NCI-H1105 (cell line): ENCODE measurements around the gene CORO2A.

Experiments used
- DNase-seq: peaks from one replicate; lab custom pipeline; 2025; lab: John Stamatoyannopoulos, UW

Gene CORO2A, protein sequence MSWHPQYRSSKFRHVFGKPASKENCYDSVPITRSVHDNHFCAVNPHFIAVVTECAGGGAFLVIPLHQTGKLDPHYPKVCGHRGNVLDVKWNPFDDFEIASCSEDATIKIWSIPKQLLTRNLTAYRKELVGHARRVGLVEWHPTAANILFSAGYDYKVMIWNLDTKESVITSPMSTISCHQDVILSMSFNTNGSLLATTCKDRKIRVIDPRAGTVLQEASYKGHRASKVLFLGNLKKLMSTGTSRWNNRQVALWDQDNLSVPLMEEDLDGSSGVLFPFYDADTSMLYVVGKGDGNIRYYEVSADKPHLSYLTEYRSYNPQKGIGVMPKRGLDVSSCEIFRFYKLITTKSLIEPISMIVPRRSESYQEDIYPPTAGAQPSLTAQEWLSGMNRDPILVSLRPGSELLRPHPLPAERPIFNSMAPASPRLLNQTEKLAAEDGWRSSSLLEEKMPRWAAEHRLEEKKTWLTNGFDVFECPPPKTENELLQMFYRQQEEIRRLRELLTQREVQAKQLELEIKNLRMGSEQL

DNA sequence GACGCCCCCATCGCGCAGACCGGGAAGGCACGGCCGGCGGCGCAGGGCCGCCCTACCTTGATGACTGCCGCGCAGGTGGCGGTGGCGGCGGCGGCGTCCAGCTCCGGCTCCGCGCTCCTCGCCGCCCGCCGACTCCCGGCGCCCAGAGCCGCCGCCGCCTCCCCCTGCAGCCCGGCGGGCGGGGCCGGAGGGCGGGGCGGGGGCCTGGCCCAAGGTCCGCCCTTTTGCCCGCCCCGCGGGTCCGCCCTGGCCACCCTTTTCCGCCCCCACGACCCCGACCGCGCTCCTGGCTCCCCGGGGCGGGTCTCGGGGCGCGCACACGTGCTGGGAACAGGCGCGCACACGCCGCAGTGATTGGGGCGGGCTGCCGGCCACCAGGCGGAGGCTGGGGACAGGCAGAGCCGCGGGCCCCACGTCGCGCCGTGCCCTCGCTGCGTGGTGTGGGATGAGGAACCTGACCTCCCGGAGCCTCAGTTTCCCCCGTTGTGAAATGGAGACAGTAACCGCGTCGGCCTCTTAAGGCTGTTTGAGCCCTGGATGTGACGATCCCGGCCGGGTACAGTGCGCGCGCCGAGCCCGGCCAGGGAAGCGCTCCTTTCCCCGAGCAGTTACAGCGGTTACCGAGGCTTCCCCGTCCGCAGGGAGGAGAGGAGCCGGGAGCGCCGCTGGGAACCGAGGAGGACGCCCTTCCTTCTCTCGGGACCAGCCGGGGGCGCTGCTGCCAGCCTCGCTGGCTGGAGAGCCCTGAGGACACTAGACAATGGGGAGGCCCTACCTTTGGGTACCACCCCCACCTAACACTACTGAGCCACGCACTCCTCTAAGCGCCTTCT lies at the start of gene CORO2A:
CORO2A (minus strand) TSS at position 135 of the 833 bp plus-strand sequence. CDS start 34,977 bp downstream, outside the sequence.
- DNase-seq = peak; percentile 84

DNA sequence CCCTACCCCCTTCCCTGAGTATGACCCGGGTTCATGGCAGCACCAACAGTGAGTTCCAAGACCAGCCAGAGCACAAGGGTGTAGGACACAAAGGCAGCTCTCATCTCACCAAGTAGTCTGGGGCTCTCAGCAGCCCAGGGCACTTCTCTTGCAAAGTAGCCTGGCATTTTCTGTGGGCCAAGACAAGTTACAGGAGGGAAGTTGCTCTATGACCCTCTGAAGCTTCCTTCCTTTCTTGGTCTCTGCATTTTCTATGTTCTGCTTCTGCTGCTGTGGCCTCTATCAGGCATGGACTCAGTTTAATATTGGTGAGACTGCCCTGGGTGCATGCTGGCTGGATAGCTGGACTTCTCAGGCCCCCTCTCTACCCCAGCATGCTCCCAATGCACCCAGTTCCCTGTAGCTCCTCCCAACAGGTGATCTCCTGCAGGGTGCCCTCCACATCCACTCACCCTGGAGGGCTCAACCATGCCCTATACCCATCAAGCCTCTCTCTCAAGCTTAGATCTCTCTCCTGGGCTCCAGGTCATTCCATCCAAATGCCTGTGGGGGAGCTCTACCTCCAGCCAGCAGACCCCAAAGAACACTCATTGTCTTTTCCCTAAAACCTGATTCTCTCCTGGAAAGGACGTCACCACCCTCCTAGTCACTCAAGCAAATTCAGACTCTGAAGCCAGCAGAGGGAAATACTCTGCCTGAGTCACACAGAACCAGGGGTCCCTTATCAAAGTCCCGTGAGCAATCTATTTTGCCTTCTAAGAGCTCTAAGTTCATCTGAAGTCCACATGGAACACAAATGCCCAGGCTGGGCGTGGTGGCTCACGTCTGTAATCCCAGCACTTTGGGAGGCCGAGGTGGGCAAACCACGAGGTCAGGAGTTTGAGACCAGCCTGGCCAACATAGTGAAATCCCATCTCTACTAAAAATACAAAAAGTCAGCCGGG lies 49.2 kb upstream of the CORO2A start:
- DNase-seq = no peak

DNA sequence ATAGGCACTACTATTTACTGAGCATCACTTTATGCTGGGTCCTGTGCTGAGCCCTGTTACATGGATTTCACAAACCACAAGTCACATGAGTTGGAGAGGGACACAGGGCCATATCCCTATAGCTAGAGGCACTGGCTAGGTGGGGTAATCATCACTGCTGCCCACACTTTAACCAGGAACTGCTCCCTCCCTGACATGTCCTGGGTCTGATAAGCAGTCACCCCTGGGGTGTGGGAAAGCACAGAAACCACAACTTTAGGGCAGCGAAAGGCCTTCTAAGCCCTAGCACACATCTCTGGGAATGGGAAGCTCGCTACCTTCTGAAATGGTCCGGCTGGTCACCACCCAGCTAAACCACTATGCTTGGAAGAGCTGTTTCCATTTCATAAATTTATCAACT lies 48.0 kb upstream of the CORO2A start:
- DNase-seq = no peak

DNA sequence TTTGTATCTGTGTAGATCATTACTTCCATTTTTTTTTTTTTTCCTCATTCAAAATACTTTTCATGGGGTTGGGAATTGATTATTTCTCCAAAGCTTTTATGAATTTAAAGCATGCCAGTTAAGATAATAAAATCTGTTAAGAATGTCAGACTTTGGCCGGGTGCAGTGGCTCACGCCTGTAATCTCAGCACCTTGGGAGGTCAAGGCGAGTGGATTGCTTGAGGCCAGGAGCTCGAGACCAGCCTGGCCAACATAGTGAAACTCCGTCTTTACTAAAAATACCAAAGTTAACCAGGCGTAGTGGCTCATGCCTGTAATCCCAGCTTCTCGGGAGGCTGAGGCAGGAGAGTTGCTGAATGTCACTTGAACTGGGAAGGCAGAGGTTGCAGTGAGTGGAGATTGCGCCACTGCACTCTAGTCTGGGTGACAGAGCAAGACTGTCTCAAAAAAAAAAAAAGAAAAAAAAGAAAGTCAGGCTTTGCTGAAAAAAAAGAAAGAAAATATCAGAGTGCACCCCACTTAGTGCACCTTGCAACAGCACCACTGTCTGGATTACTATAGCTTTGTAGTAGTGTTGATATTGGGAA lies 44.6 kb upstream of the CORO2A start:
- no peak for DNase-seq

DNA sequence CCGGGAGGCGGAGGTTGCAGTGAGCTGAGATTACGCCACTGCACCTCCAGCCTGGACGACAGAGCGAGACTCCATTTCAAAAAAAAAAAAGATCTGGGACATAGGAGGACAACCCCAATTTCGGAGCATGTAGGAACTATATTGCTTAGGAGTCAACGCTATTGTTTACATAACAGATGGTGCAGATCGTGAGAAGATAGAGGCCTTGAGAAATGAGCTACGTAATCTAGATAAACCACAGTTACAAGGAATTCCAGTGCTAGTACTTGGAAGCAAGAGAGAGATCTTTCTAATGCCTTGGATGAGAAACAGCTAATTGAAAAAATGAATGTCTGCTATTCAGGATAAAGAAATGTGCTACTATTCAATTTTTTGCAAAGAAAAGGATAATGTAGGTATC lies 42.7 kb upstream of the CORO2A start:
- no peak for DNase-seq

DNA sequence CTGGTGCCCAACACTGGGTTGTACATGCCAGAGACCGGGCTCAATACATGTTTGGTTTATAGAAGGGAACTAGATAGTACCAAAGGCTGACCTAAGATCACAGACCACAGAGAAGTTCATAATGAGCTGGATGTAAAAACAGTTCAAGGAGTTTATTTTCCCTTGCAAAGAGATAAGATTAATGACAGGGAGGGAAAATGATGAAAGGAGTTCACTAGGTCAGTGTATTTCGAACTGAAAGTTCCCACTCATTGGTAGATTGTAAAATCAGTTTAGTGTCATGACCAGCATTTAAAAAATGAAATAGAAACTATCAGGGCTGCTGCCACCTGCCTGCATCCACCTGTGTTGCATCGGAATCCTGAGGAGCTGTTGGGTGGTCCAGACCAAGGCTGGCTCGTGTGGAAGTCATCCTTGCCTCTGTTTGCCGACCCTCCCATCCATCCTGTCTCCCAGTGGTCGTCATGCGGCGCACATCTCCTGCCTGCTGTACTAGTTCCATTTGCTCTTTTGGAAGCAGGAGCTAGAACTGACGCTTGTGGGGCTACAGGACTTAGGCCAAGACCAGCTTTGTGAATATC lies 41.9 kb upstream of the CORO2A start:
- DNase-seq = no peak

DNA sequence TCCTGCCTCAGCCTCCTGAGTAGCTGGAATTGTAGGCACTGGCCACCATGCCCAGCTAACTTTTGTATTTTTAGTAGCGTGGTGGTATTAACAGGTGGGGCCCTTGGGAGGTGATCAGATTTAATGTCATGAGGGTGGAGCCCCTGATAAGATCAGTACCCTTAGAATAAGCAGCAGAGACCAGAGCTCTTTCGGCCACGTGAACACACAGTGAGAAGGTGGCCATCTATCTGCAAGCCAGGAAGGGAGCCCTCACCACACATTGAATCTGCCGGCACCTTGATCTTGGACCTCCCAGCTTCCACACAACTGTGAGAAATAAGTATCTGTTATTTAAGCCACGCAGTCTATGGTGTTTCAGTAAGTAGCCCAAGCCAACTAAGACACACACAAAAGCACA lies 40.5 kb upstream of the CORO2A start:
- DNase-seq = no peak

DNA sequence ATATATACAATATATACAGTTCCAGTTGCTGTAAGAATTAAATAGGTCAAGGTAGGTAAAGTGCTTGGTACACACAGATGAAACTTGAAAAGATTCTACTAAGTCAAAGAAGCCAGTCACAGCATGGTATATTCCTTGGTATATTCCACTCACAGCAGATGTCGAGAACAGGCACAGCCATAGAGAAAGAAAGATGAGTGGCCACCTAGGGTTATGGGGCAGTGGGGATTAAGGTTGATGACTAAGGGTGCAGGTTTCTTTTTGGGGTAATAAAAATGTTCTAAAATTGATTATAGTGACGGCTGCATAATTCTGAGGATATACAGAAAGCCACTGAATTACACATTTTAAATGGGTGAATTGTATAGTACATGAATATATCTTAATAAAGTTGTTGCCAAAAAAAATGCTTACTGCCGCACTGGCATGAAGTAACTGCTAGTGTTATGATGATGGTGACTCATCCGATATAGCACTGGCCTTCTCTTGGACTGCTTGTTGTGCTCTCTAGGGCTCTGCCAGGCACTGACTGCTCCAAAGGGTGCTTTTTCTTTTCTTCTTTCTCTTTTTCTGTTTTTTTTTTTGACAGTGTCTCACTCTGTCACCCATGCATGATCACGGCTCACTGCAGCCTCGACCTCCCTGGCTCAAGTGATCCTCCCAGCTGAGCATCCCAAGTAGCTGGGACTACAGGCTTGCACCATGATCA lies 39.5 kb upstream of the CORO2A start:
- no peak for DNase-seq

DNA sequence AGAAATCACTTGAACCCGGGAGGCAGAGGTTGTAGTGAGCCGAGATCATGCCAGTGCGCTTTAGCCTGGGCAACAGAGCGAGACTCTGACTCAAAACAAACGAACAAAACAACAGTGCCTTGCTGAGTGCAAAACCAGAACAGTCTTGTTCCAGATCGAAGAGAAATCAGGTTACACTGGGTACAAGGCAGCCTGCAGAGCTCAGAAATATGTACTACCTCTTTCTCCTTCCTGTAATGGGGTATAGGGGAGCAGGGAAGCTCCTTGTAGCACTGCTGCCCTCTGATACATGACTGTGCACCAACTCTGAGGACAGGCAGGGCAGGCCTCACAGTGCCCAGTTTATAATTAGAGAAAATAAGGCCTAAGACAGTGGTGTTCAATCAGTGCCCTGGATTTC lies 38.4 kb upstream of the CORO2A start:
- no peak for DNase-seq

DNA sequence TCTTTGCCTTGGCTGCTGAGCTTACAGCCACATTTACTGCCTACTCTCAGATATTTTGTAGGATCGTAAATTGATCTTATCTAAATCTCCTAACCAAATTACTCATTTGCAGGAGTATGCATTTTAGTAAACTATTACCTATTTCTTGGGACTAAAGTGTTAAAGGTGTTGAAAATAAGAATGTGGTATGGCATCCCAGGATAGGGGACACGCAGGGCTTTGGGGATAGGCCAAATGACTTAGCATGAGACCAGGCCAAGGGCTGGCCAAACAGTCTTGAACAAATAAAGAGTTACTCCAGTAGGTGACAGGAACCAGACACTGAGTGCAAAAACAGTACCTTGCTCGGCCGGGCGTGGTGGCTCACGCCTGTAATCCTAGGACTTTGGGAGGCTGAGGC lies 37.9 kb upstream of the CORO2A start:
- DNase-seq = no peak

DNA sequence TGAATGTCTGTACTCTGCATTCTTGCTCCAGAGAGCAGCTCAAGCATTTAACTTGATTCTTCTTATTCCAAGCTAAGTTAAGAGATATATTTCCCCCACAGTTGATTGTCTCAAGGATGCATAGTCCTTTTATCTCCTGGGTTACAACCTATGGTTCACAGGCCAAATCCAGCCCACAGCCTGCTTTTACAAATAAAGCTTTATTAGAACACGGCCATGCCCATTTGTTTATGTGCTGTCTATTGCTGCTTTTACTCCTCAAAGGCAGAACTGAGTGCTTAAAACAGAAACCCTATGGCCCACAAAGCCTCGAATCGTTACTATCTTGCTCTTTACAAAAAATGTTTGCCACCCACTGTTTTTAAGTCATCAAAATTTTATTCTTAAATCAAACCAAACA lies 37.2 kb upstream of the CORO2A start:
- no peak for DNase-seq

DNA sequence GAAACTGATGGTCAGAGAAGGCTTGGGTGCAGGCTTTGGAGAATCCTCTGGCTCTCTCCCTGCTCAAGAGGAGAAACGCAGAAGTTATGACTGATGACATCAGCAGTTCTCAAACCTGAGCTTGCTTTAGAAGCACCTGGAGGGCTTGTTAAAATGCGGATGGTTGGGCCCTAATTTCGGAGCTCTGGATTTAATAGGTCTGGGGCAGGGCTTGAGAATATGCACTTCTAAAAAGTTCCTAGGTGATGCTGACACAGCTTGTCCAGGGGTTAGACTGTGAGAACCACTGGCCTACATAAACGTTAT lies 36.6 kb upstream of the CORO2A start:
- DNase-seq = no peak

DNA sequence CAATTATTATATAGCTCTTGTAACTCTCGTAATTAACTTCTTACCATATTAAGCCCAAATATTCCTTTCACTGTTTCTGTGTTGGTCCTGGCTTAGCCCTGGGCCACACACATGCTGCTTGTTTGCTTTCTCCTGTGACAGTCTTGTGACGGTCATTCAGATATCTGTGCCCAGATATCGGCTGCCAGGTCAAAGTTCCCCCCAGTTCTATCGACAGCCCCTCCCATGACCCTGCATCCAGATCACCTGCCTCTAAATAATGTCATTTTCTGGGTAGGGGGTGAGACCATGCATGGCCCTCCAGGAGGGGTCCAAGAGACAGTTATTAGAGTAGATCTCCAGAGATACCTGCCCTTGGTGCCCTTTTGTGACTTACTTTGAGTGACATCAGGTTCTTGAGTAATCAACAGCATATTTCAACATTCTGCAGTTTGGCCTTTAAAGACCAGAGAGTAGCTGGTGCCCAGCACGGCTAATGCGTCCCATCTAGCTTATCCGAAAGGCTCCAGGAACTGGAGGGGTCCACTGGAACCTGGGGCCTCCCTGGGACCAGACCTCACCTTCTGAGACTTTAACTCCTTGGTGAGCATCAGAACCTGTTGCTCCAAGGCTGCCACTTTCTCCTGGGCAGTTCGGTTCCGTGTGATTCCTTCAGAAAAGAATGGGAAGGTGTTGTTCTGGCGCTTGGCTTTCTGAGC lies 36.1 kb upstream of the CORO2A start:
- no peak for DNase-seq

DNA sequence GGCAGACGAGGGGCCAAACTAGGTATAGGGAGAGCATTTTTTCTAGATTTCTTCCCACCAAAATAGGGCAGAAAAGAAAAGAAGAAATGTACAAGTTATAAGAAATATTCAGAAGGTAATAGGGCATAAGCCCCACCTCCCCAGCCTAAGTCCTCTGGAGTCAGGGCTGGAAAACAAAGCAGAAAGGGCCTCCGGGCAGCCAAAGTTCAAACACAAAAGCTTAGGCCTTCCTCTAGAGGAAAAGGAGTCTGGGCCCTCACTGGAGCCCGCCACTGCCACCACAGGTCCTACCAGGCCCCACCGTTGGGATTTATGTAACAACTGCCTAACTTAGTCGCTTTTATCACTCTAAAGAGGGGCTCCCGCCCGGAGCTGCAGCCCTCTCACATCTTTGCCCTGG lies 35.4 kb upstream of the CORO2A start:
- DNase-seq = no peak

DNA sequence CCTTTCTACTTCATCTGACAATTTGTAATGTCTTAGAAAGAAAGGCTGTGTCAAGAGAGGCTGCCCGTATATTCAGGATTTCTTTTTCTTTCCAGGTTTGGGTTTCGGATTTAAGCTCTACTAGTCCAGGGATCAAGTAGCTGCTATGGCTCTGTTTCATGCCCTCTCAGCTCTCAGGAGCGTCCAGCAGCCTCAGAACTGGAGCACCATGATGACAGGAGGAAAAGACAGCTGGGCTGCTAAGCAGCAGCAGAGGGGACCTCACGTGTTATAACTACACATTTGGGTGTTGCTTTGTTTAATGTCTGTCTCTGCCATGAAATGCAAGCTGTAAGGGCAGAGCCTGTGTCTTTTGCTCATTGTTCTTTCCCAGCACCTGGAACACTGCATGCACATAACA lies 34.5 kb upstream of the CORO2A start:
- no peak for DNase-seq

DNA sequence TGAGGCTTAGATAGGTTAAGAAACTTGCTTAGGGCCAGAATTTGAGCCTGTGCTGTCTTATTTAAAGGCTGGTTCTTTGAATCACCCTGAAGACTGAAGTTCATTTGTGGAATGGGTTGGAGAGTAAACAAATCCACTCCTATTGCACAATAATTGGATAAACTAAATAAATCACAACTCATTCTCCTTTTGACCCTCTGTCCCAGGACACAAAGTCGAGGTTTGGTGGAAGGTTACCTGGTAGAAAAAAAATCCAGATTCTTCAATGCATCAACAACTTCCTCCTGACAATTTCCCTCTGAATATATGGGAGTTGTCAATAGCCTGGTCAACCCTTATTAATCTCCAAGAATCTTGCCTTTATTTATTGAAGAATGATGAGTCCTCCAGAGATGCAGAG lies 34.1 kb upstream of the CORO2A start:
- no peak for DNase-seq

DNA sequence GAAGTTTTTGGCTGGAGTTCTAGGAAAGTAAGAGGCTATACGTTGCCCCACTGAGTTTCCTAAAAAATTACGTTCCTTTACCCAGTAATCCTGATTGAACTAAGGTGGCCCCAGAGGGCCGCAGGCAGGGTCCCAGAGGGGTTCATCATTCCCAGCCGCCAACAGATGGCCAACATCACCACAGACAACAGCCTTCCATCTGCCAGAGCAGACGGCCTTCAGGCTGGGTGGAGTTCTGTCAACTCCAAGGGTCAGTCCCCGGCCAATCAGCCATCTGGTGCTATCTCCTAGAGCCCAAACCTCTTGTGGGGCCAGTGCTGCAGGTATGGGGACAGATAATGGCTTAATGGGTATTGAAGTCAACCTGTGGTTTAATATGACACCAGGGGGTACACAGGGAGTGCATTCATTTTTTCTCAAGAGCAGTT lies 32.6 kb upstream of the CORO2A start:
- no peak for DNase-seq

DNA sequence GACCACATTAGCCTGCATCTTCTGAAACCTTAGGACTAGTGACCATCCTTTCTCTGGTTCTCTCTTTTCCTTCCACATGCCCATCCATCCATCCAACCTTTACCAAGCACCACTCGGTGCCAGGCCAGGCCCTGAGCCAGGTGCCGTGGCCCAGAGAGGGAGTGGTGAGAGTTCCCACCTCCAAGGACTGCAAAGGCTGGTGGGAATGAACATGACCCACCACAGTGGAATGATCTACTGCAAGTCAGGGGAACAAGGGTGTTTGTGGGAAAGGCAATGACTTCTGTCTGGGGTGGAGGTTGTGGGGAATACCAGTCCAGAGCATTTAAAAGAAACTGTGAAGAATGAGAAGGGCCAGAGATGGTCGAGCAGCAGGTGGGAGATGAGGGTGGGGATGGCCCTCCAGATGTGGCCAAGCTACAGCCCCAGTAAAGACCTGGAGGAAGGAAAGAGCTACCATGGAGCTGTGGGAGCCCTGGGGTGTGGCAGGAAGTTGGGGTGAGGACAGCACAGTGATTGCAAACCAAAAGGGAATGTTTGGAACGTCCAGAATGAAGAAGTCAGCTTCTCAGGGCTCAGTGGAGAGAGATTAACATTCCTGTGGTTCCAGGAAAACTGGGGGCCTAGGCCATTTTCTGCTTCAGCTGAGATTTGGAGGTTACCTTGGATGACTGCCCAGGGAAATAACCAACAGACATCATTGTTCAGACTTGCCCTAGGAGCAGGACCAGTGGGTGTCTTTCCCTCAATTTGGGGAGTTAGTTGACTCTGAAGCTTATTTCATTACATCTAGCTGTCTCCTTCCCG lies 30.7 kb upstream of the CORO2A start:
- no peak for DNase-seq

DNA sequence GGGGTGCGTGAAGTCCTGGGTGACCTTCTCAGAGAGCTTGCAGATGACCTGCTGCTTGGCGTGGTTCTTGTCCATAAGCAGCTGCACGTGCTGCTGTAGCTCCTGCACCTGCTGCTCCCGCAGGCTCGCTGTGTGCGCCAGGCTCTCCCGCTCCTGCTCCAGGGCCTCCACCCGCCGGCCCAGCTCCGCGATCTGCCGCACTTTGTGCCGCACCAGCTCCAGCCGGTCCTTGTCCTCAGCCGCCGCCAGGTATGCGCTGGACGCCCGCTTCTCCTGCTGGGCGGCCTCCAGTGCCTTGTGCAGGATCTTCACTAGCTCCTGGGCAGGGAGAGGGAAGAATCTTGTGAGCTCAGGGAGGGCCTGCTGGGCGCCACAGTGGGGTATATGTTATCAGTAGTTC lies 28.5 kb upstream of the CORO2A start:
- no peak for DNase-seq
